HCT116 (cell line): ENCODE results near the gene ATP13A4. TPM values are rescaled to one million over a fixed set of nuclear protein-coding genes. Genes with fewer than 3 reads are reported as not detected.

Source experiments
- ATAC-seq: fragments of 200-7000 bp; cut with Tn5 transposase; 2 replicates; pipeline ENCODE4 v1.9.1; 2020; ENCODE audit warnings: mild to moderate bottlenecking, moderate library complexity
- BruUV-seq: library from RNA; stranded (reverse); fragments of 400-500 nt; replicated peaks from 2 replicates; lab custom pipeline; 2021; lab: Mats Ljungman, UMichigan
- CTCF ChIA-PET: fragments of 300-600 bp; sonication (Branson Sonifier 250); formaldehyde crosslinking; loops from one replicate; lab custom pipeline; 2021; ENCODE audit warnings: antibody characterized with exemption; lab: Charles Lee
- POLR2A ChIA-PET: fragments of 300-600, 350-600 bp; sonication (Branson Sonifier 250); formaldehyde crosslinking; loops from one replicate; lab custom pipeline; 2021; ENCODE audit warnings: antibody characterized with exemption; lab: Charles Lee
- RAD21 ChIA-PET, 2 experiments: fragments of 300-600 bp; sonication (Branson Sonifier 250); formaldehyde crosslinking; loops; one replicate each; lab custom pipeline; 2023; ENCODE audit warnings: low total read pairs in 2 of 2; ENCODE audit not compliant: uncharacterized antibody in 2 of 2, unreplicated experiment in 2 of 2, low non-redundant PET in 1 of 2; lab: Charles Lee
- DNase-seq: peaks from one replicate; pipeline ENCODE4 v3.0.0-alpha.2; 2010; ENCODE audit warnings: low read depth, low spot score
- H2AFZ ChIP-seq: fragments of 200-600 bp; shearing (Covaris generic), sonication (generic); 2 replicates; pipeline ENCODE4 v1.6.1; 2017; ENCODE audit warnings: low read depth, mixed run types, mixed read lengths, antibody characterized with exemption, low read length; ENCODE audit not compliant: poor library complexity, severe bottlenecking
- H3K27ac ChIP-seq: 2 replicates; pipeline ENCODE4 v1.5.1; 2012; ENCODE audit warnings: low read depth, low read length
- H3K27me3 ChIP-seq: fragments of 200-600 bp; sonication (generic); 2 replicates; pipeline ENCODE4 v1.6.1; 2016; ENCODE audit warnings: mixed run types, low read length, mixed read lengths; ENCODE audit not compliant: insufficient read depth
- H3K36me3 ChIP-seq, 2 experiments: fragments of 200-500 bp in 1 of 2; fragments of 200-600 bp in 1 of 2; sonication (Bioruptor generic) in 1 of 2; sonication (generic) in 1 of 2; 2 replicates each; pipeline versions ENCODE4 v1.5.1 to v1.6.1; 2014 to 2016; ENCODE audit warnings: low read length in 2 of 2, inconsistent platforms in 1 of 2, mixed read lengths in 1 of 2, mixed run types in 1 of 2; ENCODE audit not compliant: insufficient read depth in 2 of 2, control insufficient read depth in 1 of 2
- H3K4me1 ChIP-seq, 2 experiments: fragments of 200-600 bp in 1 of 2; sonication (generic) in 1 of 2; 2 replicates each; pipeline versions ENCODE4 v1.5.1 to v1.6.1; 2012 to 2017; ENCODE audit warnings: low read length in 2 of 2, inconsistent platforms in 1 of 2, mild to moderate bottlenecking in 1 of 2, mixed read lengths in 1 of 2, mixed run types in 1 of 2, moderate library complexity in 1 of 2; ENCODE audit not compliant: insufficient read depth in 2 of 2, control insufficient read depth in 1 of 2
- H3K4me2 ChIP-seq: fragments of 200-600 bp; sonication (generic); 2 replicates; pipeline ENCODE4 v1.6.1; 2017; ENCODE audit warnings: mixed run types, low read length, mixed read lengths
- H3K4me3 ChIP-seq, 2 experiments: fragments of 200-600 bp in 1 of 2; sonication (generic) in 1 of 2; replicated peaks in 1 of 2; 2 replicates each; pipeline ENCODE4 v1.5.1; 2011 to 2016; ENCODE audit warnings: low read length in 2 of 2, control low read depth in 1 of 2, low read depth in 1 of 2, mild to moderate bottlenecking in 1 of 2, mixed read lengths in 1 of 2, mixed run types in 1 of 2
- H3K79me2 ChIP-seq: fragments of 200-600 bp; sonication (generic); 2 replicates; pipeline ENCODE4 v1.6.1; 2017; ENCODE audit warnings: mild to moderate bottlenecking, mixed run types, low read length, moderate library complexity, mixed read lengths; ENCODE audit not compliant: insufficient read depth
- H3K9ac ChIP-seq: fragments of 200-600 bp; sonication (generic); 2 replicates; pipeline ENCODE4 v1.6.1; 2016; ENCODE audit warnings: low read length, mixed read lengths
- H3K9me2 ChIP-seq: fragments of 200-600 bp; sonication (generic), shearing (Covaris generic); 2 replicates; pipeline ENCODE4 v1.6.1; 2017; ENCODE audit warnings: mixed run types, mild to moderate bottlenecking, moderate library complexity; ENCODE audit not compliant: insufficient read depth
- H3K9me3 ChIP-seq, 2 experiments: fragments of 200-500 bp in 1 of 2; fragments of 200-600 bp in 1 of 2; sonication (Bioruptor generic) in 1 of 2; sonication (generic) in 1 of 2; 2 replicates each; pipeline ENCODE4 v1.6.1; 2014 to 2017; ENCODE audit warnings: low read length in 2 of 2, mixed read lengths in 2 of 2, inconsistent platforms in 1 of 2, low read depth in 1 of 2, mild to moderate bottlenecking in 1 of 2, mixed run types in 1 of 2, moderate library complexity in 1 of 2; ENCODE audit not compliant: control insufficient read depth in 1 of 2, insufficient read depth in 1 of 2
- H4K20me1 ChIP-seq: fragments of 200-600 bp; sonication (generic), shearing (Covaris generic); 2 replicates; pipeline ENCODE4 v1.6.1; 2017; ENCODE audit warnings: mixed run types, mild to moderate bottlenecking, moderate library complexity; ENCODE audit not compliant: insufficient read depth
- CBX3 ChIP-seq: IDR thresholded peaks from 2 replicates; pipeline ENCODE4 v1.6.1; 2012; ENCODE audit warnings: low read depth
- CEBPB ChIP-seq: IDR thresholded peaks from 2 replicates; pipeline ENCODE4 v1.6.1; 2012; ENCODE audit warnings: low read depth
- CTCF ChIP-seq, 3 experiments: fragments of 200-600 bp in 1 of 3; sonication (generic) in 1 of 3; IDR thresholded peaks in 2 of 3; conservative IDR thresholded peaks in 1 of 3; 2 replicates each; pipeline ENCODE4 v1.5.1; 2012 to 2017; ENCODE audit warnings: low read depth in 2 of 3, low read length in 2 of 3, antibody characterized with exemption in 1 of 3, borderline replicate concordance in 1 of 3, control low read depth in 1 of 3, mild to moderate bottlenecking in 1 of 3, mixed read lengths in 1 of 3, mixed run types in 1 of 3, moderate library complexity in 1 of 3; ENCODE audit not compliant: insufficient read depth in 1 of 3
- ELF1 ChIP-seq: IDR thresholded peaks from 2 replicates; pipeline ENCODE4 v1.6.1; 2012; ENCODE audit warnings: low read depth, borderline replicate concordance
- JUND ChIP-seq: IDR thresholded peaks from 2 replicates; pipeline ENCODE4 v1.6.1; 2012
- MAX ChIP-seq: IDR thresholded peaks from 2 replicates; pipeline ENCODE4 v1.6.1; 2012
- REST ChIP-seq: IDR thresholded peaks from 2 replicates; pipeline ENCODE4 v1.6.1; 2012; ENCODE audit warnings: low read depth
- SP1 ChIP-seq: IDR thresholded peaks from 2 replicates; pipeline ENCODE4 v1.6.1; 2012; ENCODE audit warnings: low read depth
- TCF7L2 ChIP-seq: IDR thresholded peaks from 2 replicates; pipeline ENCODE4 v1.7.0; 2011; ENCODE audit warnings: borderline replicate concordance, inconsistent platforms; ENCODE audit not compliant: insufficient read depth, insufficient read length; ENCODE audit errors: extremely low read depth
- ZBTB33 ChIP-seq: IDR thresholded peaks from 2 replicates; pipeline ENCODE4 v1.6.1; 2011; ENCODE audit warnings: mild to moderate bottlenecking, low read length, moderate library complexity; ENCODE audit not compliant: insufficient replicate concordance; ENCODE audit errors: extremely low read depth
- intact Hi-C: fragments of 100-400 bp; cut with micrococcal nuclease; formaldehyde crosslinking; loops from 2 replicates; pipeline ENCODE4 v1.10.0; 2022
- total RNA-seq: library from RNA; stranded (reverse); gene quantifications from one replicate; pipeline ENCODE4 v1.2.1, GENCODE V29; 2021; ENCODE audit not compliant: unreplicated experiment

The ATP13A4 gene
- total RNA-seq, 1 experiment from 2014 or later, result 0.15 TPM

GRCh38 chr3:193357291-193357690, 197.4 kb downstream of the ATP13A4 start:
- Histone ChIP-seq H3K9ac (no peak overlapping the region), H3K9me2 (no peaks in the 10 kb centered on the region), H3K4me2 (no peak overlapping the region), H3K9me3 (no peaks in the 10 kb centered on the region), H4K20me1 (no peaks in the 10 kb centered on the region), H3K27me3 (peaks cover 34% of the 10 kb centered on the region; the same call in 1 of the 2 replicates), H3K79me2 (no peaks in the 10 kb centered on the region), H3K27ac (no peak overlapping the region), H3K4me3 (no peak overlapping the region), H3K4me1 (no peaks in the 10 kb centered on the region), H2AFZ (no peak overlapping the region), H3K36me3 (no peaks in the 10 kb centered on the region)
- no peak for DNase-seq
- no TSS peak for BruUV-seq
- no peak for TF ChIP-seq JUND
- TF ChIP-seq CEBPB, result no peak
- no peak for TF ChIP-seq REST
- TF ChIP-seq ZBTB33, result no peak
- no peak for TF ChIP-seq SP1
- no peak for TF ChIP-seq CTCF (IDR thresholded peaks at IDR 0.05 in 2 of 3, conservative IDR thresholded peaks at IDR 0.05 in 1 of 3; ENCODE audit: borderline replicate concordance in 1 of 3, insufficient read depth in 1 of 3, low read depth in 2 of 3, low read length in 2 of 3)
- no peak for TF ChIP-seq ELF1
- TF ChIP-seq CBX3, result no peak
- TF ChIP-seq MAX, result no peak
- TF ChIP-seq TCF7L2, result no peak
- ChIA-PET CTCF (no interaction called here), POLR2A (no interaction called here), RAD21 (no interaction called here)
- intact Hi-C loops, result no loop called here
- ATAC-seq, result no peak
